IPS-11a (cell line): Measurements from ENCODE around the gene CSPG5.

Experiments used
- H3K4me3 ChIP-seq: one replicate; pipeline ENCODE4 v1.5.1; 2013; ENCODE audit warnings: low read depth, low read length, control low read depth

CSPG5 gene

DNA sequence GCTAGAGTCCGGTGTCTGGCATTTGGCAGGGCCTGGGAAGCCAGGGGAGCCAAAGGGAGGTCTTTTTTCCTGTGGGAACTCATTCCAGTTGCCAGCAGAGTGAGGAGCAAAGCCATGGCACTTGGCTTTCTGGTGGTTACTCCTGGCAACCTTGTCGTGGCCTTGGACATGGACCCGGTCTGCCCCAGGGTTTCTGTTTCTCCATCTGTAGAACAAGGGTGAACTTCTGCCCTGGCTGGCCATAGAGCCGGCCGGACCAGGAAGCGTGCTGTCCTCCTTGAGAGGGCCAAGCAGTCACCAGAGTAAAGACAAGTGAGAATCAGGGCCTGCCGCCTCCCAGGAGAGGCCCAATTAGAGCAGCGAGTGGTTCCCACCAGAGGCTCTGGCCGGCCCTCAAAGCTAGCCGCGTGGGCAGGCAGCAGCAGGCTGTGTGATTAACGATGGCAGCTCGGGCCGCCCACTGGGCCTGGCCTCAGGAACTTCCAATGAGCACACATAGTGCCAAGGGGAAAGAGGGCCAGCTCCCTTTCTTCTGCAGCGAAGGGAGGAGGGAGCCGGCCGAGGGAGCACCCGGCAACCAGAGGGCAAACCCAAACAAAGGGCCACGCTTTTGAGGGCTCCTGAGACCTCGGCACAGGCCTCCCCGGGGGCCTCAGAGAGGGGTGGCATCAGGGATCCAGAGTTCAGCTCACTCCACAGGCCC lies 36.0 kb downstream of the CSPG5 start:
- H3K4me3 ChIP-seq = no peak overlapping the region

DNA sequence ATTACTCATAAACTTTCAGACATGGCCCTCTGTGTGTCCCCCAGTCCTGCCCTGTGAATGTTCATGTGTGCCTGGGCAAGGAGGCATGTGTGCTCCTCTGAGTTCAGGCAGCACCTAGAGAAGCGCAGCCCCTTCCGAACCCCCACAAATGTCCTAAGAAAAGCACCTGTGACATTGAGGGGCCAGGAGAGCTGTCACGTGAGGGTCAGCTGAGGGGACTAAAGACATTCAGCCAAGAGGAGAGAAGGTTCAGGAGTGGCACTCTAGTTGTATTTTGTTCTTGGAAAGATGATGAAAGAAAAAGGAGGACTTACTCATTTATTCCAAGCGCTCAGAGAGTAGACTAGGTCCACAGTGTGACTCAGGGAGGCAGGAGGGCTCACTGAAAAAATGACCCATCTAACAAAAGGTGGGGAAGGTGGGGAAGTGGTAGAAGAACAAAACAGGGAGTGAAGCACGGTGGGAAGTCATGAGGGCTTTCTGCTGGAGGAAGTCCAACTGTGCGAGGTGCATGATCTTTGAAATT lies 37.0 kb downstream of the CSPG5 start:
- H3K4me3 ChIP-seq = no peak overlapping the region

DNA sequence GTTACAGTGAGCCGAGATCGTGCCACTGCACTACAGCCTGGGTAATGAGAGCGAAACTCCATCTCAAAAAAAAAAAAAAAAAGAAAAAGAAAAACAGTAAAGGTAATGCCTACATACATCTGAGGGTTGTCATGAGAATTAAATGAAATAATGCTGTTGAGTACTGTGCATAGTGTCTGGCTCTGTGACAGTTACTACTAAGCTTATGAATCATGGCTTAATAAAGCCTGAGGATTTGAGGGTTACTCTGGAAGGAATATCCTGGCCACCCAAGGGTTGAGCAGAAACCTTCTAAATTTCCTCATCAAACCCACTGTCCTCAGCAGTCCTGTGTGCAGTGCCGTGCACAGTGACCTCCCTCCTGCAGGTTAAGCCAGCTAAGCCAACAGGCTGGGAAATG lies 38.4 kb downstream of the CSPG5 start:
- no peak overlapping the region for H3K4me3 ChIP-seq

- H3K4me3 ChIP-seq = no peak overlapping the region
Observed at GRCh38 chr3:47536967-47537366, 41.7 kb downstream of the CSPG5 start.

DNA sequence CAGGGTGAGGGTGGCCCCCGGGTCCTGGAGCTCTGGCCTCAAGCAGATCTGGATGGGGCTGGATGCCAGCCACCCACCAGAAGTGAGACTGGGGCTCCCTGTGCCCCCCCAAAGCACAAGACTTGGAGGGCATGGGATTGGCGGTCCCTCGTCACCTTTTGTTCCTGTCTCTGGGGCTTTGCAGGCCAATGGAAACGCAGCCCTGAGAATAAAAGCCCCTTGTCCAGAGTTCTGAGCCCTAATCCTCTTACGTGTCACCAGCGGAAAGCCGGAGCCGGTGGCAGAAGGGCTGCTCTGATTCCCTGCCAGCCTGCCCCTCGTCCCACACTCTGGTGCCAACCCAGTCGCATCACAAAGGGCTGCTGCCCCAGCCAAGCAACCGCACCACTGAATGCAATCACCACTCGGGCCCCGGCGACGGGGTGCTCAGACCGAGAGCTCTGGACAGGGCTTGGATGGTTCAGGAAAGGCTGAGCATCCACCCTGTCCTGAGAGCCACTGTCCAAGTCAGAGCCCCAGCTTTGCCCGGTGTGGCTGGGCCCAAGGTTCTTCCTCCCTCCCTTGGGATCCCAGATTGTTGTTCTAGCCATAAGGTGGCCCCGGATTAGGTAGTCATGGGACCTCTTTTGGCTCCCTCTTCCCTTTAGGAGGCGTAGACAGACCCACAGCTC lies 42.3 kb downstream of the CSPG5 start:
- H3K4me3 ChIP-seq = no peak overlapping the region

GRCh38 chr3:47533996-47534454 lies 44.6 kb downstream of the CSPG5 start:
- no peak overlapping the region for H3K4me3 ChIP-seq

- H3K4me3 ChIP-seq = no peak overlapping the region
Observed at GRCh38 chr3:47533481-47533880, 45.2 kb downstream of the CSPG5 start.

- no peak overlapping the region for H3K4me3 ChIP-seq
Observed at GRCh38 chr3:47527952-47528725, 50.5 kb downstream of the CSPG5 start.

- H3K4me3 ChIP-seq = no peak overlapping the region
Observed at GRCh38 chr3:47525617-47526016, 53.0 kb downstream of the CSPG5 start.

DNA sequence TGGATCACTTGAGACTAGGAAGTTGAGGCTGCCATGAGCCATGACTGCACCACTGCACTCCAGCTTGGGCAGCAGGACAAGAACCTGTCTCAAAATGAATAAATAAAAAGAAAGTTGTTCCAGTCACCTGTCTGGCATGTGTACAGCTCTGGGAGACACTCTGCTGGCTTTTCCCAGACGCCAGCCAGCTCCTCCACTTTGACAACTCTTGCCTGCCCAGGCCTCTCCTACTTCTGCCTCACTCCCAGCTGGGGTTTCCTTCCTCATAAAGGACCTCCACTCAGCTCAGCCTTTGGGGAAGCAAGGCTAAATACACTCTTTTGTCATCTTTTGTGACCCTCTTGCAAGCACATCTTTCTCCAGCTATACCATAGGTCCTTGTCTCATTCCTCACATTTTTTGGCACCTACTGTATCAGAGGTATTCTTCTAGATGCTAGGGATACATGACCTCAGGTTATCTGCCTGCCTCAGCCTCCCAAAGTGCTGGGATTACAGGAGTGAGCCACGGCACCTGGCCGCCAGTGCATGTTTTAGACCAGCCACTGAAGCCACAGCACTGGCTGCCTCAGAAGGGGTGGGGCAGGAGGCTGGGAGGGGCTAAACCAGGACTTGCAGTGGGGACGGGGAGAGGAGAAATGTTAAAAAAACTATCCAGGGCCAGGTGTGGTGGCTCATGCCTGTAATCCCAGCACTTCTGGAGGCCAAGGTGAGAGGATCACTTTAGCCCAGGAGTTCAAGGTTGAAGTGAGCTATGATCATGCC lies 55.2 kb downstream of the CSPG5 start:
- no peak overlapping the region for H3K4me3 ChIP-seq

DNA sequence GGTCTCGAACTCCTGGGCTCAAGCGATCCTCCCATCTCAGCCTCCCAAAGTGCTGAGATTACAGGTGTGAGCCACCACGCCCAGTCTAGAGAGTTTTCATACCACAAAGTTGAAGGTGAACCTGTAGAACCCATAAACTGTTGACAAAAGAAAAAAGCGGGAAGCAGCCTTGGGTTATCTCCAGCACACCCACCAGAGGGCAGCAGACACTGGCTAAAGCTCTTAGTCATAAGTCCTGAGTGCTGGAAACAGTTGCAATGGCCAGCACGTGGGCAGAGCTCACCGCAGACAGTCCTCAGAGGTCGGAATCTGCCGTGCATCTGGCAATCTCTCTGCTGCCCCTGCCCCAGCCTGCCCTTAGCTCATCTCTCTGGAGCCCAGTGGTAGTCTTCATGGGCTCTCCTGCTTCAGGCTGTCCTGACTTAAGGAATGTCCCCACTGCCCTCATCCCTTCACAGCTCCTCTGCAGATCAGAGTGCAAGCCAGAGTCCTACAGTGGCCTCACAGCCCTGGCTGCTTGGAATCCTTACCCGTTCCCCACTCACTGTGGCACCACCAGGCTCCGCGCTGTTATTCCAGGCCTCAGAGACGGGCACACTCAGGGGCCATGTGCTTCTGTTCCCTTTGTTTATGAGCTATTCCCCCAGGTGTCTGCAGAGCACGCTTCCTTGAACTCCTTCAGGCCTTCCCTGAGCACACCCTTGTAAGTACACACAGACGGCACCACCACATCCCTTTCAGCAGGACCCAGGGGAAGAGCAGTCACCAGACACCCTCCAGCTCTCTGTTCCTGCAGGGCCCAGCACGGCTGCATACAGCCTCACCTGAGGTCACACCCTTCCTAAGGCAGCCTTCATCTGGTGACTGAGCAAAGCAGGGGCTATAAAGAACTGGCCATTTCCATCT lies 56.3 kb downstream of the CSPG5 start:
- no peak overlapping the region for H3K4me3 ChIP-seq

GRCh38 chr3:47520756-47521155 lies 57.9 kb downstream of the CSPG5 start:
- no peak overlapping the region for H3K4me3 ChIP-seq

DNA sequence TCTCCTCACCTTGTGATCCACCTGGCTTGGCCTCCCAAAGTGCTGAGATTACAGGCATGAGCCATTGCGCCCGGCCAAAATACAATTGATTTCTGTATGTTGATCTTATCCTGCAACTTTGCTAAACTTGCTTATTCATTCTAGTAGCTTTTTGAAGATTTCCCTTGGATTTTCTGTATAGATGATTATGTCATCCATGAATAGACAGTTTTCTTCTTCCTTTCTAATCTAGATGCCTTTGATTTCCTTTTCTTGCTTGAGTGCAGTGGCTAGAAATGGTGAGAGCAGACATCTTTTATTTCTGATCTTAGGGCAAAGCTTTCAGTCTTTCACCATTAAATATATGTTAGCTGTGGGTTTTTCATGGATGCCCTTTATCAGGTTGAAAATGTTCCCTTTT lies 60.7 kb downstream of the CSPG5 start:
- no peak overlapping the region for H3K4me3 ChIP-seq

DNA sequence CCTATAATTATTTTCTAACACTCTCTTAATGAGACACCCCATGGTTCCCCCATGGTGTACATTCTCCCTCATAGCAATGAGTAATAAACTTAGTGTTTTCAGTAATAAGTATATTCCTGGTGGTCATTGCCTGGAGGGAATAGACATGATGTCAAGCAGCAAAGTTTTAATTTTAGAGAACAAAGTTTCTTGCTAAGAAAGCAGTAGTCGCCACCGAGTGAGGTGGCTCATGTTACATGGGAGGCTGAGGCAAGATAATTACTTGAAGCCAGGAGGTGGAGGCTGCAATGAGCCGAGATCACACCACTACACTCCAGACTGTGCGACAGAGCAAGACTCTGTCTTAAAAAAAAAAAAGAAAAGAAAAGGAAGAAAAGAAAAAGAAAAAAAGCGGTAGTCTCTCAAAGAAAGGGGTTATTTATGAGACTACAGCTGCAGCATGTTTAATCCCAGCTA lies 62.8 kb downstream of the CSPG5 start:
- no peak overlapping the region for H3K4me3 ChIP-seq

GRCh38 chr3:47515100-47515499 lies 63.6 kb downstream of the CSPG5 start:
- H3K4me3 ChIP-seq = no peak overlapping the region

GRCh38 chr3:47513125-47513929 lies 65.3 kb downstream of the CSPG5 start, which contains the start of gene ELP6:
Gene ELP6, minus strand, starts transcription at chr3:47513712. Its CDS starts 122 bp downstream, at chr3:47513590.
- H3K4me3 ChIP-seq = peak within 1 kb of the TSS; percentile 83

DNA sequence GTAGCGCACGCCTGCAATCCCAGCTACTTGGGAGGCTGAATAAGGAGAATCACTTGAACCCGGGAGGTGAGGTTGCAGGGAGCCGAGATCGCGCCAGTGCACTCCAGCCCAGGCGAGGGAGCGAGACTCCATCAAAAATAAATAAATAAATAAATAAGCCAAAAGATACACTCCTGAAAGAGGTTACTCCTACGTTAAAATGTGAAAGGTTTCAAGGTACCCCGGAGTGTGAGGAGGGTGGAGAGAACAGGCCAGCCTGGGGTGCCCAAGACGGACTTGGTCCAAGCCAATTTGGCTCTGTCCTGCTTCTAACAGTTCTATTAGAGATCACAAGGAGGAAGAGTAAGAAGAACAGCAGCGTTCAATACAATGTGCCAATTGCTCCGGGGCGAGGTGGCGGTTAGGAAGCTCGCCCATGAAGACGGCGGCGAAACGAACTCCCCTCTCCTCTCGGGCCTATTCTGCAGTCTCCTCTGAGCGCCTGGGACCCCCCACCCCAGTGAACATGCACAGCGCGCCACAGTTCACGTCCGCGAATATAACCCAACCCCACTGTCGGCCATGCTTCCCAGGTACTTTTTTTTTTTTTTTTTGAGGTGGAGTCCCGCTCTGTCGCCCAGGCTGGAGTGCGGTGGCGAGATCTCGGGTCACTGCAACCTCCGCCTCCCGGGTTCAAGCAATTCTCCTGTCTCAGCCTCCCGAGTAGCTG lies 66.1 kb downstream of the CSPG5 start:
- H3K4me3 ChIP-seq = peak overlapping the region; percentile 83
